Gastroesophageal sphincter (tissue), 3 donors: ENCODE data around the gene PXK.

Experiments
- CTCF ChIP-seq, 4 experiments: fragments of 200-600 bp in 2 of 4; fragments of 450-650 bp in 2 of 4; sonication (generic) in 1 of 4; IDR thresholded peaks; one replicate each; pipeline ENCODE4 v1.5.1; 2017 to 2019; ENCODE audit warnings: antibody characterized with exemption in 4 of 4, mild to moderate bottlenecking in 2 of 4, moderate library complexity in 2 of 4
- EP300 ChIP-seq: sonication (generic); formaldehyde crosslinking; IDR thresholded peaks from one replicate; pipeline ENCODE4 v1.6.1; 2017; ENCODE audit warnings: antibody characterized with exemption, mild to moderate bottlenecking
- POLR2A ChIP-seq, 2 donors: fragments of 450-650 bp; IDR thresholded peaks; one replicate each; pipeline ENCODE4 v1.6.1; 2017; ENCODE audit warnings: antibody characterized with exemption in 2 of 2, mild to moderate bottlenecking in 2 of 2, moderate library complexity in 1 of 2
- POLR2AphosphoS5 ChIP-seq: sonication (generic); formaldehyde crosslinking; IDR thresholded peaks from one replicate; pipeline ENCODE4 v1.6.1; 2017; ENCODE audit warnings: antibody characterized with exemption

- no peak for TF ChIP-seq CTCF (IDR thresholded peaks at IDR 0.05)
- no peak for TF ChIP-seq POLR2A (IDR thresholded peaks at IDR 0.05)
- TF ChIP-seq POLR2AphosphoS5: no peak
- no peak for TF ChIP-seq EP300
Measured at GRCh38 chr3:58425782-58426181, 93.1 kb downstream of the PXK start.
